ENCODE results near the gene HLA-E.

- TF ChIP-seq POLR2AphosphoS5 (IDR thresholded peaks at IDR 0.05; ENCODE audit: low read depth, low read length), result no peak
- TF ChIP-seq POLR2A (IDR thresholded peaks at IDR 0.05; ENCODE audit: low read depth, low read length), result no peak
- no peak for TF ChIP-seq TAF1 (IDR thresholded peaks at IDR 0.05; ENCODE audit: low read depth, low read length)
These were observed 23.6 kb upstream of the HLA-E start for GRCh38 chr6:30465595-30466306.
